HG03280 (cell line): Measurements from ENCODE around the gene INTS2.
"Not testable (repeated sequence)": the region's sequence is repeated elsewhere in the genome, so short reads cannot be mapped to it uniquely, and the experiment has no call there.

Experiments
- ATAC-seq: cut with Tn5 transposase; IDR thresholded peaks from one replicate; pipeline ENCODE4 v1.9.1; 2021; ENCODE audit warnings: mild to moderate bottlenecking, moderate library complexity; ENCODE audit not compliant: unreplicated experiment

The INTS2 gene

GRCh38 chr17:61927208-61928100 is at the start of gene INTS2:
TSS of gene INTS2 (minus strand) at chr17:61927982. CDS start at chr17:61926644, 1,338 bp downstream.
- peak; percentile 77 for ATAC-seq

- no peak for ATAC-seq
Observed at GRCh38 chr17:61974115-61974514, 46.3 kb upstream of the INTS2 start.

GRCh38 chr17:61972311-61972710 is 44.5 kb upstream of the INTS2 start:
- ATAC-seq: no peak

- no peak for ATAC-seq
Observed at GRCh38 chr17:61970030-61970429, 42.2 kb upstream of the INTS2 start.

- ATAC-seq: no peak
Observed at GRCh38 chr17:61968757-61969156, 41.0 kb upstream of the INTS2 start.

- no peak for ATAC-seq
Observed at GRCh38 chr17:61967729-61968128, 39.9 kb upstream of the INTS2 start.

GRCh38 chr17:61966191-61966590 is 38.4 kb upstream of the INTS2 start:
- no peak for ATAC-seq

- no peak for ATAC-seq
Observed at GRCh38 chr17:61955619-61956018, 27.8 kb upstream of the INTS2 start.

- no peak for ATAC-seq
Observed at GRCh38 chr17:61947367-61948078, 19.7 kb upstream of the INTS2 start.

GRCh38 chr17:61946359-61946758 is 18.6 kb upstream of the INTS2 start:
- no peak for ATAC-seq

- no peak for ATAC-seq
Observed at GRCh38 chr17:61943117-61943516, 15.3 kb upstream of the INTS2 start.

GRCh38 chr17:61942085-61942484 is 14.3 kb upstream of the INTS2 start:
- no peak for ATAC-seq

- ATAC-seq: peak; percentile 5
Observed at GRCh38 chr17:61928101-61928436, 287 bp upstream of the INTS2 start.

- ATAC-seq: no peak
Observed at GRCh38 chr17:61926826-61927207, 965 bp downstream of the INTS2 start.

- not testable (repeated sequence) for ATAC-seq
Observed at GRCh38 chr17:61915162-61915561, 12.6 kb downstream of the INTS2 start.

GRCh38 chr17:61908292-61909037 is 19.3 kb downstream of the INTS2 start:
- no peak for ATAC-seq

- no peak for ATAC-seq
Observed at GRCh38 chr17:61907361-61907760, 20.4 kb downstream of the INTS2 start.

- peak; percentile 93 for ATAC-seq
Observed at GRCh38 chr17:61904094-61904710, 23.6 kb downstream of the INTS2 start.

GRCh38 chr17:61903251-61903650 is 24.5 kb downstream of the INTS2 start:
- ATAC-seq: no peak

GRCh38 chr17:61897548-61898180 is 30.1 kb downstream of the INTS2 start:
- ATAC-seq: no peak

- no peak for ATAC-seq
Observed at GRCh38 chr17:61895391-61895790, 32.4 kb downstream of the INTS2 start.
